HepG2 (cell line): ENCODE results near the gene CCDC197. TPM values are rescaled to one million over a fixed set of nuclear protein-coding genes. Genes with fewer than 3 reads are reported as not detected.

Experiments used
- ARNTL ChIP-seq: sonication (generic); formaldehyde crosslinking; IDR thresholded peaks from 2 replicates; pipeline ENCODE4 v1.4.0; 2020; ENCODE audit warnings: mild to moderate bottlenecking, missing genetic modification reagents
- ATM ChIP-seq: fragments of 450-650 bp; IDR thresholded peaks from 2 replicates; pipeline ENCODE4 v1.7.1; 2017; ENCODE audit warnings: mild to moderate bottlenecking, borderline replicate concordance
- CHD4 ChIP-seq: fragments of 200-600 bp; sonication (generic); IDR thresholded peaks from 2 replicates; pipeline ENCODE4 v1.7.0; 2017; ENCODE audit warnings: mild to moderate bottlenecking, low read length, borderline replicate concordance
- EHMT2 ChIP-seq: fragments of 200-600 bp; sonication (generic); IDR thresholded peaks from 2 replicates; pipeline ENCODE4 v1.7.0; 2017; ENCODE audit warnings: antibody characterized with exemption, low read depth, low read length, borderline replicate concordance
- GATAD1 ChIP-seq: IDR thresholded peaks from 2 replicates; pipeline ENCODE4 v1.6.1; 2016; ENCODE audit warnings: missing genetic modification reagents, missing compliant biosample characterization
- HIVEP1 ChIP-seq: sonication (generic); formaldehyde crosslinking; IDR thresholded peaks from 2 replicates; pipeline ENCODE4 v1.4.0; 2020; ENCODE audit warnings: mild to moderate bottlenecking, missing genetic modification reagents
- HNRNPL ChIP-seq: fragments of 200-400 bp; formaldehyde crosslinking; IDR thresholded peaks from 2 replicates; pipeline ENCODE4 v1.6.1; 2017; ENCODE audit warnings: mild to moderate bottlenecking, low read depth, low read length
- MED1 ChIP-seq: sonication (generic); formaldehyde crosslinking; IDR thresholded peaks from 2 replicates; pipeline ENCODE4 v1.4.0; 2020; ENCODE audit warnings: missing genetic modification reagents
- RXRA ChIP-seq: sonication (generic); formaldehyde crosslinking; IDR thresholded peaks from 2 replicates; pipeline ENCODE4 v1.5.1; 2020; ENCODE audit warnings: missing genetic modification reagents
- SOX13 ChIP-seq, 3 experiments: fragments of 450-650 bp in 1 of 3; sonication (generic) in 1 of 3; formaldehyde crosslinking in 1 of 3; IDR thresholded peaks in 2 of 3; conservative IDR thresholded peaks in 1 of 3; 2 replicates each; pipeline versions ENCODE4 v1.5.0 to v1.6.1; 2016 to 2020; ENCODE audit warnings: antibody characterized with exemption in 1 of 3, mild to moderate bottlenecking in 1 of 3, missing compliant biosample characterization in 1 of 3, missing genetic modification reagents in 1 of 3, moderate library complexity in 1 of 3
- SRSF1 ChIP-seq: fragments of 200-400 bp; formaldehyde crosslinking; optimal IDR thresholded peaks from 2 replicates; pipeline ENCODE3; 2017; ENCODE audit warnings: mild to moderate bottlenecking, low read depth, low read length, moderate library complexity
- SRY ChIP-seq: sonication (generic); formaldehyde crosslinking; IDR thresholded peaks from 2 replicates; pipeline ENCODE4 v1.8.0; 2022; ENCODE audit warnings: mild to moderate bottlenecking, missing genetic modification reagents
- ZKSCAN8 ChIP-seq: IDR thresholded peaks from 2 replicates; pipeline ENCODE4 v1.6.1; 2016; ENCODE audit warnings: borderline replicate concordance, missing genetic modification reagents, missing compliant biosample characterization
- ZNF432 ChIP-seq: sonication (generic); formaldehyde crosslinking; IDR thresholded peaks from 2 replicates; pipeline ENCODE4 v1.5.0; 2020; ENCODE audit warnings: missing genetic modification reagents, mild to moderate bottlenecking, borderline replicate concordance
- ZZZ3 ChIP-seq: sonication (generic); formaldehyde crosslinking; IDR thresholded peaks from 2 replicates; pipeline ENCODE4 v1.4.0; 2020; ENCODE audit warnings: missing genetic modification reagents, mild to moderate bottlenecking, borderline replicate concordance
- polyA plus RNA-seq, 8 experiments: library from polyadenylated mRNA; depleted of rRNA in 3 of 8; stranded (reverse) in 7 of 8; unstranded in 1 of 8; fragments of >200 nt; fragmentation: Illumina TruSeq in 4 of 8; extraction: Trizol in 4 of 8; gene quantifications; 2 replicates each; pipeline versions ENCODE4 v1.2.1 to v1.2.3, GENCODE V29; 2011 to 2016; ENCODE audit warnings: low read depth in 4 of 8, missing spikeins in 1 of 8, mixed read lengths in 1 of 8; ENCODE audit not compliant: insufficient read depth in 1 of 8
- total RNA-seq, 5 experiments: library from RNA; depleted of rRNA; stranded (reverse); fragments of >200 nt; fragmentation: Illumina TruSeq; extraction: Trizol; gene quantifications; 2 replicates each; pipeline ENCODE4 v1.2.3, GENCODE V29; 2016; ENCODE audit warnings: low read depth in 1 of 5
- TF ChIP-seq, protein P1 (sequence below): sonication (generic); formaldehyde crosslinking; IDR thresholded peaks from 2 replicates; pipeline ENCODE4 v1.5.1; 2020; ENCODE audit warnings: missing genetic modification reagents, mild to moderate bottlenecking, borderline replicate concordance
- TF ChIP-seq, protein P2 (sequence below): sonication (generic); formaldehyde crosslinking; IDR thresholded peaks from 2 replicates; pipeline ENCODE4 v1.5.0; 2020; ENCODE audit warnings: missing genetic modification reagents, mild to moderate bottlenecking, borderline replicate concordance
- TF ChIP-seq, protein P3 (sequence below): sonication (generic); formaldehyde crosslinking; IDR thresholded peaks from 2 replicates; pipeline ENCODE4 v1.4.0; 2020; ENCODE audit warnings: mild to moderate bottlenecking, missing genetic modification reagents
- TF ChIP-seq, protein P4 (sequence below): sonication (generic); formaldehyde crosslinking; IDR thresholded peaks from 2 replicates; pipeline ENCODE4 v1.5.1; 2020; ENCODE audit warnings: missing genetic modification reagents, mild to moderate bottlenecking, borderline replicate concordance
- TF ChIP-seq, protein P5 (sequence below): sonication (generic); formaldehyde crosslinking; IDR thresholded peaks from 2 replicates; pipeline ENCODE4 v1.4.0; 2020; ENCODE audit warnings: missing genetic modification reagents
- TF ChIP-seq, protein P6 (sequence below): sonication (generic); formaldehyde crosslinking; IDR thresholded peaks from 2 replicates; pipeline ENCODE4 v1.4.0; 2020; ENCODE audit warnings: mild to moderate bottlenecking, missing genetic modification reagents

CCDC197 gene
- total and polyA plus RNA-seq, 2 of the 13 experiments (the other 11 are each of a cell fraction or from before 2014, with no cell fraction given) = 0.11 to 0.13 TPM

DNA sequence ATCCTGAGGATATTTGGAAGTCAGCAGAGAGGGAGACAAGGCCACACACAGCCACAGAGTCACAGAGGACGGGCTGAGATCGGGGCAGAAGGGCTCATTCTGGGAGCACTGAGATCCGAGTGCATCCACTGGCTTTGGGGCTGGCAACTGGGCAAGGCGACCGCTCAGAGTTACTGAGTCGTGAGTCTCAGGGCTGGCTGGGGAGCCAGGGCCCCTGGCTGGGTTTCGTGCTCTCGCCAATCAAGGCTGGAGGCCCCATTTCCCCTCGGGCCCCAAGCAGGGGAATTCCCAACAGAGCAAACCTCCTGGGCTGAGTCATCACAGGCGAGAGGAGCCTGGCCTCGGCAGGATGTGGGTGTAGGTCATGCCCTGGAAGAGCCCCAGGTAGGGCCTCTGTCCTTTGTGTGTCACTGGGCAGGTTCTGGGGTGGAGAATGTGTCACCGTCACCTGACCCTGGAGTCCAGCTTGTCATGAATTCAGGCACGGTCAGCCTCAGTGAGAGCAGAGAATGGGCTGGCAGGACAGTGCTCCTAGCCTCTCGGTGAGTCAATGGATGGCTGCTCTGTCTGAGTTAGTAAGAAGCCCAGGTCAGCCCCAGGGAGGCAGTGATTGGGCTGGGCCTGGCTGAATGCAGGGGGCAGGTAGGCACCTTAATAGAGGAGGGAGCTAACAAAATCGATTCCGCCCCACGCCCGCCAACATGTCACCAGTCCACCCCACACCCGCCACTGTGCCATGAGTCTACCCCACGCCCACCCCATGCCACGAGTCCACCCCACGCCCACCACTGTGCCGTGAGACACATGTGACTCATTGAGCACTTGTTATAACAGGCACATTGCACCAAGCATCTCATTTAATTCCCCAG, 37.6 kb upstream of the CCDC197 start (continued):
- TF ChIP-seq SOX13 (IDR thresholded peaks at IDR 0.05) (peak; percentile 60), SOX13 (CRISPR knock-in tag; conservative IDR thresholded peaks at IDR 0.05 in 1 of 2, IDR thresholded peaks at IDR 0.05 in 1 of 2) (peak in 1 of 2 experiments; percentile 92; a peak in 2 of 4 replicates), SRSF1 (no peak), SRY (CRISPR knock-in tag) (peak; percentile 78; the same call in 1 of the 2 replicates), ARNTL (CRISPR knock-in tag) (peak; percentile 69), GATAD1 (CRISPR knock-in tag) (peak; percentile 78), EHMT2 (no peak), RXRA (CRISPR knock-in tag) (peak; percentile 100), ATM (no peak), ZNF432 (CRISPR knock-in tag) (no peak), HIVEP1 (CRISPR knock-in tag) (peak; percentile 100), ZKSCAN8 (CRISPR knock-in tag) (peak; percentile 91), HNRNPL (peak; percentile 83; the same call in 1 of the 2 replicates), CHD4 (no peak), ZZZ3 (CRISPR knock-in tag) (peak; percentile 9; the same call in 1 of the 2 replicates), MED1 (CRISPR knock-in tag) (peak; percentile 98)
- TF ChIP-seq, protein P1, sequence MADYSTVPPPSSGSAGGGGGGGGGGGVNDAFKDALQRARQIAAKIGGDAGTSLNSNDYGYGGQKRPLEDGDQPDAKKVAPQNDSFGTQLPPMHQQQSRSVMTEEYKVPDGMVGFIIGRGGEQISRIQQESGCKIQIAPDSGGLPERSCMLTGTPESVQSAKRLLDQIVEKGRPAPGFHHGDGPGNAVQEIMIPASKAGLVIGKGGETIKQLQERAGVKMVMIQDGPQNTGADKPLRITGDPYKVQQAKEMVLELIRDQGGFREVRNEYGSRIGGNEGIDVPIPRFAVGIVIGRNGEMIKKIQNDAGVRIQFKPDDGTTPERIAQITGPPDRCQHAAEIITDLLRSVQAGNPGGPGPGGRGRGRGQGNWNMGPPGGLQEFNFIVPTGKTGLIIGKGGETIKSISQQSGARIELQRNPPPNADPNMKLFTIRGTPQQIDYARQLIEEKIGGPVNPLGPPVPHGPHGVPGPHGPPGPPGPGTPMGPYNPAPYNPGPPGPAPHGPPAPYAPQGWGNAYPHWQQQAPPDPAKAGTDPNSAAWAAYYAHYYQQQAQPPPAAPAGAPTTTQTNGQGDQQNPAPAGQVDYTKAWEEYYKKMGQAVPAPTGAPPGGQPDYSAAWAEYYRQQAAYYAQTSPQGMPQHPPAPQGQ = no peak
- TF ChIP-seq, protein P2, sequence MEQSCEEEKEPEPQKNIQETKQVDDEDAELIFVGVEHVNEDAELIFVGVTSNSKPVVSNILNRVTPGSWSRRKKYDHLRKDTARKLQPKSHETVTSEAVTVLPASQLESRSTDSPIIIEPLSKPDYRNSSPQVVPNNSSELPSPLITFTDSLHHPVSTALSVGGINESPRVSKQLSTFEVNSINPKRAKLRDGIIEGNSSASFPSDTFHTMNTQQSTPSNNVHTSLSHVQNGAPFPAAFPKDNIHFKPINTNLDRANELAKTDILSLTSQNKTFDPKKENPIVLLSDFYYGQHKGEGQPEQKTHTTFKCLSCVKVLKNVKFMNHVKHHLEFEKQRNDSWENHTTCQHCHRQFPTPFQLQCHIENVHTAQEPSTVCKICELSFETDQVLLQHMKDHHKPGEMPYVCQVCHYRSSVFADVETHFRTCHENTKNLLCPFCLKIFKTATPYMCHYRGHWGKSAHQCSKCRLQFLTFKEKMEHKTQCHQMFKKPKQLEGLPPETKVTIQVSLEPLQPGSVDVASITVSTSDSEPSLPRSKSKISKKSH (CRISPR knock-in tag) = no peak; the same call in 1 of the 2 replicates
- TF ChIP-seq, protein P3, sequence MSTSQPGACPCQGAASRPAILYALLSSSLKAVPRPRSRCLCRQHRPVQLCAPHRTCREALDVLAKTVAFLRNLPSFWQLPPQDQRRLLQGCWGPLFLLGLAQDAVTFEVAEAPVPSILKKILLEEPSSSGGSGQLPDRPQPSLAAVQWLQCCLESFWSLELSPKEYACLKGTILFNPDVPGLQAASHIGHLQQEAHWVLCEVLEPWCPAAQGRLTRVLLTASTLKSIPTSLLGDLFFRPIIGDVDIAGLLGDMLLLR (CRISPR knock-in tag) = no peak
- TF ChIP-seq, protein P4, sequence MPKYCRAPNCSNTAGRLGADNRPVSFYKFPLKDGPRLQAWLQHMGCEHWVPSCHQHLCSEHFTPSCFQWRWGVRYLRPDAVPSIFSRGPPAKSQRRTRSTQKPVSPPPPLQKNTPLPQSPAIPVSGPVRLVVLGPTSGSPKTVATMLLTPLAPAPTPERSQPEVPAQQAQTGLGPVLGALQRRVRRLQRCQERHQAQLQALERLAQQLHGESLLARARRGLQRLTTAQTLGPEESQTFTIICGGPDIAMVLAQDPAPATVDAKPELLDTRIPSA (CRISPR knock-in tag) = no peak
- TF ChIP-seq, protein P5, sequence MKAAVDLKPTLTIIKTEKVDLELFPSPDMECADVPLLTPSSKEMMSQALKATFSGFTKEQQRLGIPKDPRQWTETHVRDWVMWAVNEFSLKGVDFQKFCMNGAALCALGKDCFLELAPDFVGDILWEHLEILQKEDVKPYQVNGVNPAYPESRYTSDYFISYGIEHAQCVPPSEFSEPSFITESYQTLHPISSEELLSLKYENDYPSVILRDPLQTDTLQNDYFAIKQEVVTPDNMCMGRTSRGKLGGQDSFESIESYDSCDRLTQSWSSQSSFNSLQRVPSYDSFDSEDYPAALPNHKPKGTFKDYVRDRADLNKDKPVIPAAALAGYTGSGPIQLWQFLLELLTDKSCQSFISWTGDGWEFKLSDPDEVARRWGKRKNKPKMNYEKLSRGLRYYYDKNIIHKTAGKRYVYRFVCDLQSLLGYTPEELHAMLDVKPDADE (CRISPR knock-in tag) = no peak
- TF ChIP-seq, protein P6, sequence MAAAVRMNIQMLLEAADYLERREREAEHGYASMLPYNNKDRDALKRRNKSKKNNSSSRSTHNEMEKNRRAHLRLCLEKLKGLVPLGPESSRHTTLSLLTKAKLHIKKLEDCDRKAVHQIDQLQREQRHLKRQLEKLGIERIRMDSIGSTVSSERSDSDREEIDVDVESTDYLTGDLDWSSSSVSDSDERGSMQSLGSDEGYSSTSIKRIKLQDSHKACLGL = no peak
